Measurements from ENCODE around the gene POLR3E.

DNA sequence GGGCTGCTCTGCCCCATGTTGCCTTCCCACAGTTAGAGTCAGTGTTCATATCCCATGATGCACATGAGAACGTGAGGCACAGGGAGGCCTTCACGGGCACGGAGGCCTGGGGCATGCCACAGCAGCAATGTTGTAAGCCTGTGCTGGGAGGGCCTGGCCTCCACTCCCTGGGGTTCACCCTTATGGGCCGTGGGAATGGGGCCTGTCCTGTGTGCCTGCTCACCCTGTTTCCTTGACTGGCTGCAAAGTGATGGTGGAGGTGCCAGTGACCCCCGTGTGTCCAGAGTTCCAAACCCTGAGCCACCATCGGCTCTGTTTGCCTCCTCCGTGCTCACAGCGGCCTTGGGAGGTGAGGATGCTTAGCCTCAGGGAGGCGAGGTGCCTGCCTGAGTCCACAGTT, 9.6 kb downstream of the POLR3E start:
- TF ChIP-seq, protein P1, sequence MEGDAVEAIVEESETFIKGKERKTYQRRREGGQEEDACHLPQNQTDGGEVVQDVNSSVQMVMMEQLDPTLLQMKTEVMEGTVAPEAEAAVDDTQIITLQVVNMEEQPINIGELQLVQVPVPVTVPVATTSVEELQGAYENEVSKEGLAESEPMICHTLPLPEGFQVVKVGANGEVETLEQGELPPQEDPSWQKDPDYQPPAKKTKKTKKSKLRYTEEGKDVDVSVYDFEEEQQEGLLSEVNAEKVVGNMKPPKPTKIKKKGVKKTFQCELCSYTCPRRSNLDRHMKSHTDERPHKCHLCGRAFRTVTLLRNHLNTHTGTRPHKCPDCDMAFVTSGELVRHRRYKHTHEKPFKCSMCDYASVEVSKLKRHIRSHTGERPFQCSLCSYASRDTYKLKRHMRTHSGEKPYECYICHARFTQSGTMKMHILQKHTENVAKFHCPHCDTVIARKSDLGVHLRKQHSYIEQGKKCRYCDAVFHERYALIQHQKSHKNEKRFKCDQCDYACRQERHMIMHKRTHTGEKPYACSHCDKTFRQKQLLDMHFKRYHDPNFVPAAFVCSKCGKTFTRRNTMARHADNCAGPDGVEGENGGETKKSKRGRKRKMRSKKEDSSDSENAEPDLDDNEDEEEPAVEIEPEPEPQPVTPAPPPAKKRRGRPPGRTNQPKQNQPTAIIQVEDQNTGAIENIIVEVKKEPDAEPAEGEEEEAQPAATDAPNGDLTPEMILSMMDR (optimal IDR thresholded peaks at IDR 0.05 in 1 of 3, IDR thresholded peaks at IDR 0.05 in 1 of 3, conservative IDR thresholded peaks at IDR 0.05 in 1 of 3; ENCODE audit: extremely low read depth in 1 of 3, insufficient read depth in 2 of 3, low read length in 3 of 3), result no peak
- no peak for TF ChIP-seq EZH2 (IDR thresholded peaks at IDR 0.05; ENCODE audit: low read length)
